Calu3 (cell line): ENCODE data around the gene SH3RF2. TPM values are rescaled to one million over a fixed set of nuclear protein-coding genes. Genes with fewer than 3 reads are reported as not detected.

Experiments used
- BruUV-seq: library from RNA; stranded (reverse); fragments of 400-500 nt; replicated peaks from 2 replicates; lab custom pipeline; 2021; lab: Mats Ljungman, UMichigan
- CTCF ChIA-PET: fragments of 300-600 bp; sonication (Branson Sonifier 250); formaldehyde crosslinking; loops from one replicate; lab custom pipeline; 2022; ENCODE audit warnings: antibody characterized with exemption; lab: Charles Lee
- DNase-seq: peaks from one replicate; pipeline ENCODE4 v3.0.0; 2022
- H3K27ac Mint-ChIP-seq: one replicate; pipeline ENCODE4 v1.8.0; 2022; ENCODE audit warnings: mixed read lengths; ENCODE audit not compliant: unreplicated experiment
- H3K27me3 Mint-ChIP-seq: one replicate; pipeline ENCODE4 v1.8.0; 2022; ENCODE audit warnings: mixed read lengths; ENCODE audit not compliant: unreplicated experiment
- H3K36me3 Mint-ChIP-seq: one replicate; pipeline ENCODE4 v1.8.0; 2022; ENCODE audit warnings: mild to moderate bottlenecking, moderate library complexity, mixed read lengths; ENCODE audit not compliant: insufficient read depth, unreplicated experiment
- H3K4me1 Mint-ChIP-seq: one replicate; pipeline ENCODE4 v1.8.0; 2022; ENCODE audit warnings: mild to moderate bottlenecking, low read depth, mixed read lengths; ENCODE audit not compliant: unreplicated experiment
- H3K4me3 Mint-ChIP-seq: one replicate; pipeline ENCODE4 v1.8.0; 2022; ENCODE audit warnings: mild to moderate bottlenecking, low read depth, moderate library complexity, mixed read lengths; ENCODE audit not compliant: unreplicated experiment
- H3K9me3 Mint-ChIP-seq: one replicate; pipeline ENCODE4 v1.8.0; 2022; ENCODE audit warnings: low read depth, mixed read lengths; ENCODE audit not compliant: unreplicated experiment
- intact Hi-C: fragments of 100-400 bp; cut with micrococcal nuclease; formaldehyde crosslinking; loops from one replicate; pipeline ENCODE4 v1.10.0; 2022; ENCODE audit not compliant: unreplicated experiment
- total RNA-seq: library from RNA; stranded (reverse); gene quantifications from 2 replicates; pipeline ENCODE4 v1.2.3, GENCODE V29; 2022
- TF ChIP-seq, protein P1 (sequence below): fragments of 200-600 bp; IDR thresholded peaks from one replicate; pipeline ENCODE4 v1.8.0; 2022; ENCODE audit warnings: antibody characterized with exemption; ENCODE audit not compliant: unreplicated experiment

SH3RF2 gene
- total RNA-seq, 1 experiment from 2014 or later = 21.9 TPM

DNA sequence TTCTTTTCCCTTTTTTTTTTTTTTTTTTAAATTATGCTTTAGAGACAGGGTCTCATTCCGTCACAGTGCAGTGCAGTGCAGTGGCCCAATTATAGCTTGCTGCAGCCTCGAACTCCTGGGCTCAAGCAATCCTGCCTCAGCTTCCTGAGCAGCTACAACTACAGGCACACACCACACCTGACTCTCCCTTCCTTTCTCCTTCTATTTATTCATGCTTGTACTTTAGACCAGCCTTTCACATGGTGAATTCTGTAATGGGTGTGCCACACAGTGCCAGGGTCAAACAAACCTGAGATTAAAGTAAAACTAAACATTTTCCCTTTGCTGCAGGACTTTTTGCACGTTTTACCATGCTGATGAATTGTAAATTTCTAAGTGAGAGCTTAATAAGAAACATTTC, 8.0 kb downstream of the SH3RF2 start:
- DNase-seq = no peak
- H3K4me1 Mint-ChIP-seq = peaks cover 83% of the 10 kb centered on the region
- no peaks in the 10 kb centered on the region for H3K27me3 Mint-ChIP-seq
- H3K9me3 Mint-ChIP-seq = no peaks in the 10 kb centered on the region
- TF ChIP-seq, protein P1, sequence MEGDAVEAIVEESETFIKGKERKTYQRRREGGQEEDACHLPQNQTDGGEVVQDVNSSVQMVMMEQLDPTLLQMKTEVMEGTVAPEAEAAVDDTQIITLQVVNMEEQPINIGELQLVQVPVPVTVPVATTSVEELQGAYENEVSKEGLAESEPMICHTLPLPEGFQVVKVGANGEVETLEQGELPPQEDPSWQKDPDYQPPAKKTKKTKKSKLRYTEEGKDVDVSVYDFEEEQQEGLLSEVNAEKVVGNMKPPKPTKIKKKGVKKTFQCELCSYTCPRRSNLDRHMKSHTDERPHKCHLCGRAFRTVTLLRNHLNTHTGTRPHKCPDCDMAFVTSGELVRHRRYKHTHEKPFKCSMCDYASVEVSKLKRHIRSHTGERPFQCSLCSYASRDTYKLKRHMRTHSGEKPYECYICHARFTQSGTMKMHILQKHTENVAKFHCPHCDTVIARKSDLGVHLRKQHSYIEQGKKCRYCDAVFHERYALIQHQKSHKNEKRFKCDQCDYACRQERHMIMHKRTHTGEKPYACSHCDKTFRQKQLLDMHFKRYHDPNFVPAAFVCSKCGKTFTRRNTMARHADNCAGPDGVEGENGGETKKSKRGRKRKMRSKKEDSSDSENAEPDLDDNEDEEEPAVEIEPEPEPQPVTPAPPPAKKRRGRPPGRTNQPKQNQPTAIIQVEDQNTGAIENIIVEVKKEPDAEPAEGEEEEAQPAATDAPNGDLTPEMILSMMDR = no peak
- no peak overlapping the region for H3K27ac Mint-ChIP-seq
- CTCF ChIA-PET = interaction anchor here (0.6 to 1.2 kb wide), 7 partner anchors 8 to 1279 kb away, joined by 3 to 7 read pairs (median 4); no protein-coding TSS in a partner anchor
- no peak overlapping the region for H3K4me3 Mint-ChIP-seq
- intact Hi-C loops = no loop called here
- H3K36me3 Mint-ChIP-seq = peaks cover 10% of the 10 kb centered on the region
- no TSS peak for BruUV-seq

DNA sequence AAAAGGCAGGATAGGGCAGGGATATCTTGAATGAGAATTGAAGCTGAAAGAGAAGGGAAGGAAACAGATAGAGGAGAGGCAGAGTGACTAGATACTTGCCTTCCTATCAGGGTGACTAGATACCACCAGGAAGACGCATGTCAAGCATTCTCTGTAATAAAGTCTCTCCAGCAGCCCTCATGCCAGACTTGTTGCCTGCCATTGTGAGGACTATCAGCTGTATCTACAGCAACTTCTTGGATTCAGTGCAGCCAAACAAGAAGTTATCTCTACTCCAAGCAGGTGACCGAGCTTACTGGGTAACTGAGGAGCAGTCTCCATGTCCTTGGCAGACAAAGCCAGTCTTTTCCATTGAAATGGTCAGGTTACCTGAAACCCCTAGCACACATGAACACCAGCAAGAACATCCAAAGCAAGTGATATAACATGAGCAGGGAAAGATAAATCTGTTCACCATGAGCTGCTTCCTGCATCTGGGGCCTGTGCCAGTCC, 9.3 kb downstream of the SH3RF2 start:
- peaks cover 10% of the 10 kb centered on the region for H3K36me3 Mint-ChIP-seq
- peaks cover 70% of the 10 kb centered on the region for H3K4me1 Mint-ChIP-seq
- intact Hi-C loops = loop anchor here (1.0 kb wide), 1 partner anchor 32 kb away; no protein-coding TSS in a partner anchor
- H3K9me3 Mint-ChIP-seq = no peaks in the 10 kb centered on the region
- peak overlapping the region; percentile 23 for H3K4me3 Mint-ChIP-seq
- no peaks in the 10 kb centered on the region for H3K27me3 Mint-ChIP-seq
- TF ChIP-seq, protein P1 = no peak
- peak overlapping the region; percentile 79 for H3K27ac Mint-ChIP-seq
- BruUV-seq = TSS peak; percentile 92
- no peak for DNase-seq
- CTCF ChIA-PET = interaction anchor here (0.7 to 1.9 kb wide), 8 partner anchors 8 to 96 kb away, joined by 3 to 12 read pairs (median 4); partner anchors contain the start of gene SH3RF2

DNA sequence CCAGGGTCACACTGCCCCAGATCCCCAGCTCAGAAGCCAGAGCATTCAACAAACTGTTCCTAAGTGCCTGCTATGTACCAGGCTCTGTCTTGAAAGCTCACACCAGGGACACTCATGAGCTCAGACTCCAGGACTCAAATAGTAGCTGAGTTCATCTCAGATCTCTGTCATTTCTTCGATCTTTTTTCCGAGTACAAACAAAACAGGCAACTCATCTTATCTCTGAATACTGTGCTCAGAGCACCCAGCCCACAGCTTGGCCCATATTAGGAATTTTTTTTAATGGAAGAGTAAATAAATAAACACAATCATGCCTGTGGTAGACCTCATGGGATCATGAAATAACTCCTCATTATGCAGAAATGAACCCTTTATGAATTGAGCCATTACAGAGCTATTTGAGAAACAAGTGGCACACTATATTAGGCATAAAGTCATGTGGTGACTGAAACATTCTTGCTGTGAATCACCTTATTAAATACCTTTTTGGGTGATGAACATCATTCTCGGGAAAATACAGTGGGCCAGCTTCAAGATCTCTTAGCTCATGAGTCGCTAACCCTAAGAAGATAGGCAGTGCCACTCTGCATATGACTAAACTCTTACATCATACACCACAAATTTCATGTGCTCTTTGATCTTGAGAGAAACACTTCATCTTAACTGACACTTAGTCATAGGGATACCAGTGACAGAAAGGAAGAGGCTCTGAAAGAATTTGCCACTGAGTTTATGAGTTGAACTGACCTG, 9.9 kb downstream of the SH3RF2 start:
- peak overlapping the region; percentile 79 for H3K27ac Mint-ChIP-seq
- CTCF ChIA-PET = interaction anchor here (0.7 to 1.9 kb wide), 12 partner anchors 9 to 95 kb away, joined by 3 to 12 read pairs (median 4); partner anchors contain the start of gene SH3RF2
- H3K4me1 Mint-ChIP-seq = peaks cover 63% of the 10 kb centered on the region
- intact Hi-C loops = loop anchor here (1.0 kb wide), 1 partner anchor 31 kb away; no protein-coding TSS in a partner anchor
- TF ChIP-seq, protein P1 = no peak
- BruUV-seq = no TSS peak
- peaks cover 10% of the 10 kb centered on the region for H3K36me3 Mint-ChIP-seq
- no peaks in the 10 kb centered on the region for H3K9me3 Mint-ChIP-seq
- peak; percentile 41 for DNase-seq
- peak overlapping the region; percentile 23 for H3K4me3 Mint-ChIP-seq
- H3K27me3 Mint-ChIP-seq = no peaks in the 10 kb centered on the region

DNA sequence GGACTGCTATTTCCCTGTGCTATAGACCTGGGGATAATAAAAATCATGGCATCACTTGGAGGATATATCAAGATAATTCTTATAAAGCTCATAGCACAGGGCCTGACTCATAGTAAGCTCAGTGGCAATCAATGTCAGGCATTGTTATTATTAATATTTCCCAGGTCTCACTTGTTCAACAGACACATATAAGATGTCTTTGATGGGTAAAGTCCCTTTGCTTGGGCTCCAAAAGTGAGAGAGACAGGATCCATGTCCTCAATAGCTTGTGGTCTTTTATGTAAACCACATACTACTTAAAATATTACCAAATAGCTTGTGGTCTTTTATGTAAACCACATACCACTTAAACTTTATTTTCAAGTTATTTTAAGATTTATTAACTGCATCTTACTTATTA, 11.2 kb downstream of the SH3RF2 start:
- Mint-ChIP-seq H3K27ac (peak overlapping the region; percentile 29), H3K4me3 (no peak overlapping the region), H3K4me1 (peaks cover 57% of the 10 kb centered on the region), H3K9me3 (no peaks in the 10 kb centered on the region), H3K36me3 (peaks cover 10% of the 10 kb centered on the region), H3K27me3 (no peaks in the 10 kb centered on the region)
- intact Hi-C loops = no loop called here
- TF ChIP-seq, protein P1 = no peak
- CTCF ChIA-PET = interaction anchor here (0.9 to 1.8 kb wide), 3 partner anchors 9 to 77 kb away, joined by 4 to 6 read pairs (median 4); no protein-coding TSS in a partner anchor
- BruUV-seq = no TSS peak
- DNase-seq = no peak
